CD4-positive, alpha-beta T cell treated with Interleukin-2 at 100 ng/mL for 4 hours (primary cell): ENCODE data around the gene CROCC2.

Experiments
- DNase-seq: peaks from one replicate; pipeline ENCODE4 v3.0.0-alpha.2; 2020; ENCODE audit warnings: low spot score

The CROCC2 gene

DNA sequence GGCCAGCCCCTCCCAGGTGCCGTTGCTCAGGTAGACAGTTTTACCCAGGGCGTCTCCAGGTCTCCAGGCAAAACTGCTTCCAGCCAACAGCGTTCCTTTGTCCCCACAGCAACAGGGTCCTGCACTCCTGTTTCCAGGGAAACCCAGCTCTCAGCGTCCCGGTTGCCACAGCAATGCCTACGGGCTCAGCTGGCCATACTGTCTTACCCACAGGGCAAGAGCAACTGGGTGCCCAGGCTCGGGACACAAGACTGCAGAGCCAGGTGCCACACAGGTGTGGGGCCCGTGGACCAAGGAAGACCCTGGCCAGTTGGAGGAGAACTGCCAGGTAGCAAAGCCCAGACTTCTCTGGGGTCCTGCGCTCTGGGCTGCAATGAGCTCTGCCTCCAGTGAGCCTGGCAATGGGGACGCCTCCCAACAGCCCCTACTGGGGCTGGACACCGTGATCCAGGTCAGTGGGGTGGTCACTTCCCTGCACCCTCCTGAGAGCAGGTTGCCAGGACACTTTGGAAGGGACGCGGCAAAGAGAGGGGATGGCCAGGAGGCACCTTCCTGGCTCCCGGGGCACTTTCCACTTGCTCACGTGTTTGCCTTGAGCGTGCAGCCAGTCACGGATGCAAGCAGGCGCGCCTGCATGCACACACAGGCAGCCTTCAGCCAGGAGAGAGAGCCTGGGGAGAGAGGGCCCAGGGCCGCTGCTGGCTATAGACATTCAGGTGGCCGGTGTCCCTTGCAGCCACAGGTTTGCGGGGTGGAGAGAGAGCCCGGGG, at the start of gene CROCC2:
Gene CROCC2 (plus strand): TSS at position 196 of the 770 bp plus-strand sequence. CDS start 178 bp downstream, at position 374.
- DNase-seq, result no peak

DNA sequence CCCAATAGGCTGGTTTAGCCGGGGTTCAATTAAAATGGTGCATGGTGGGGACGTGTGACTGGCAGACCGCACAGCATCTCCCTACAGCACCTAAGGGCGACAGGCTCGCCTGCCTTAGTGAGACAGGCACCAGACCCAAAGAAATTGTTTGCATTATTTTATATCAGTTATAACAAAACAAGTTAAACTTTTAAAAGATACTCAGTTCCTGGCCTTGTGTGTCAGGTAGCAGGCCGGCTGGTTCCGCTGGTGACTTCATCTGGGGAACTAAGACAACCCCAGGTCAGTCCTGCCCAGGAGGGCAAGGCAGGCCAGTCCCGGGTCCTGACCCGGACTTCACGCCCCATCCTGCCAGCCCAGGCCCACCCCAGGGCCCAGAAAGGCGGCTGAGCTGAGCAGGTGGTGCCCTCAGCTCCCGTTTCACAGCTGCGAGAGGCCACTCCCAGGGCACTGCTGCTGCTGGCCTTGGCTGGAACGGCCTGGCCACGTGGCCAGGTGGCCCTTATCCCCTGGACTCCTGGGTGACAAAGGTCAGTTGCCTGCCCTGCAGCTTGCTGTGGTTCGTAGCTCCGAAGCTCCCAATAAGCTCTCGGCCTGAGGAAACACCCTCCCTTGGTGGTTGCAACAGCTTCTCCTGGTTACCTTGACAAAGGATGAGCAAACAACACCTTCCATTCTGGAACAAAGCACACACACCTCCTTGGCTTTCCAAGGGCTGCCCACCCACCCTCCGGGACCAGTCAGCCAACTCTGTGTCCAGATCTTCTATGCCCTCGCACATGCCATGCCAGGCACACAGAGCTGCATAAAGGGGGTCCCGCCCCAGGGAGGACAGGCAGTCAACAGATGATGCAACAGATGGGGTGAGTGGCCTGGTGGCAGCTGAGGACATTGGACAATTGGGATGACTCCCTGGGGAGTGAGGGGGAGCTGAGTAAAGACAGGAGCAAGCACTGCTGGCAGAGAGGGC, 48.8 kb upstream of the CROCC2 start:
- no peak for DNase-seq

DNA sequence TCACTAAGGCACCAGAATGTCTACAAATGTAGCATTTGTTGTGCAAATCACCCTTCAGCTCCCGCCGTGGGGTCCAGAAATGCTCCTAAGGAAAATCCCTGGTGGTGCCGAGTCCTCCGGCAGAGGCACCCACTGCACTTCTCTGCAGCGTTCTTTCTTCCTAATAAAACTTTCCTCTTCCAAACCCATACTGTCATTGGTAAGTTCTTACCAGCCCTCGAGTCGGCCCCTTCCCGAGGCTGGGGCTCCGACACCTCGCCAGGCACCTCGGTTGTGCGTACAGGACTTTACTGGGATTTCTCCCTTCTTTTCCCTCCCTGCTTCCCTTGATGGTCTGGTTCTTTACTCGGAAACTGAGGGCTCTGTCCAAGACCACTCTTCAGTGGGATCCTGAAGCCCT, 47.8 kb upstream of the CROCC2 start:
- no peak for DNase-seq

DNA sequence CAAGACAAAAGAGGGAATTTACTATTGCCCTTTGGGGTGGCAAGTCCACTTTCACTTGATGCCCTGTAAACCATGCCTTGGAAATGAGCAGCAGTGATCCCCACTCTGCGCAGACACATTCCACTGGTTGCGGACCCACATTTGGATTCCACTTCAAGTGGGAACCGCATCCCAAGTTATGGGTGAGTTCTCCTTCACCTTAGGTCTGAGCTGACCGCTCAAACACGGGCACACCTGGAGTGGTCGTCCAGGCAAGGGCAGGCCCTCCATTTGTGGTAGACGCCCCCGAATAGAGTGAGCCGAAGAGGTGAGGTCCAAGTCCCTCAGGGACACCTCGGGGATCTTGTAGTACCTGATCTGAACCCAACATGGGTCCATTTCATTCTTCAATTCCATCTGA, 47.3 kb upstream of the CROCC2 start:
- DNase-seq, result no peak

DNA sequence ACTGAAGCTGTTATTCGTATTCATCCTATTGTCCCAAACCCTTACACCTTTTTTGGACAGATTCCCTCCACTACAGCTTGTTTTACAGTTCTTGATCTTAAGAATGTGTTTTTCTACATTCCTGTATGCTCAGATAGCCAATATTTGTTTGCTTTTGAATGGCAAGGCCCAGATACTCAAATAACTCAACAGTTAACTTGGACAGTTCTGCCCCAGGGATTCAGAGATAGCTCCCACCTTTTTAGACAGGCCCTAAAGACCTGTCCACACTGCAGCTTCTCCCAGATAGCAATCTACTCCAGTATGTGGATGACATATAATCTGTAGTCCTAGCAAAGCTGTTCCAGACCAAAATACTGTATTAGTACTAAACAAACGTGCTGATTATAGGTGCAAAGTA, 44.6 kb upstream of the CROCC2 start:
- no peak for DNase-seq

DNA sequence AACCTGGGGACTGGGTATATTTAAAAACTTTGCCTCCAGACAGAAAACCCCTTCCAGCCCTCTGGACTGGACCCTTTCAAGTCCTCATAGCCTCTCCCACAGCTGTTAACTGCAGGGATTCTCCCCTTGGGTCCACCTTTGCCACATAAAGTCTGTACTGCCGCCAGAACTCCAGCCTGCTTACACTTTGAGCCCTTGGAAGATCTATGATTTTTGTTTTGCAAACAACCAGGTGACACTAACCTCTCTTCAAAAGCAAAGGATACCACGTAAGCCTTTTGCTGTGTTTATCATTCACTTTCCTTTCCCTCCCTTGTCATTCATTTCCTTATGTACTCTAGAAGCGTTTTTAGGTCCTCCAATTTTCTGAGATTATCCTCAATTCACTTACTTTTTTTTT, 41.7 kb upstream of the CROCC2 start:
- no peak for DNase-seq

DNA sequence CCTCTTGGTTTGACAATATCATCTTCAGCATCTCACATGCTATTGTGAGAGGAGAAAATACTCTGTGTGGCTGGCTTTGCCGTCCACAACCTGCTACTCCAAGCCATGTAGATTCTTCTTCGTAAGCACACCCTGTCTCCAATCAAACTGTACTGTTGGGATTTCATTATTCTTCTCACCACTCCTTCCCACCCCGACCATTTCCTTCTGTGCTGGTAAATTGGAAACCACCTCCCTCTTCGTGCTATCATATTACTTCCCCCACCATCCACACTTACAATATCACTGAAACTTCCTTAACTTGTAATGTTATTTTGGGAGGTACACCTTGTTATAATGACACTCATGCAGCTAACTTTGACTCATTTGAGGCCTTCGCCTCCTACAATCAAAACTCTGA, 40.7 kb upstream of the CROCC2 start:
- DNase-seq, result no peak

DNA sequence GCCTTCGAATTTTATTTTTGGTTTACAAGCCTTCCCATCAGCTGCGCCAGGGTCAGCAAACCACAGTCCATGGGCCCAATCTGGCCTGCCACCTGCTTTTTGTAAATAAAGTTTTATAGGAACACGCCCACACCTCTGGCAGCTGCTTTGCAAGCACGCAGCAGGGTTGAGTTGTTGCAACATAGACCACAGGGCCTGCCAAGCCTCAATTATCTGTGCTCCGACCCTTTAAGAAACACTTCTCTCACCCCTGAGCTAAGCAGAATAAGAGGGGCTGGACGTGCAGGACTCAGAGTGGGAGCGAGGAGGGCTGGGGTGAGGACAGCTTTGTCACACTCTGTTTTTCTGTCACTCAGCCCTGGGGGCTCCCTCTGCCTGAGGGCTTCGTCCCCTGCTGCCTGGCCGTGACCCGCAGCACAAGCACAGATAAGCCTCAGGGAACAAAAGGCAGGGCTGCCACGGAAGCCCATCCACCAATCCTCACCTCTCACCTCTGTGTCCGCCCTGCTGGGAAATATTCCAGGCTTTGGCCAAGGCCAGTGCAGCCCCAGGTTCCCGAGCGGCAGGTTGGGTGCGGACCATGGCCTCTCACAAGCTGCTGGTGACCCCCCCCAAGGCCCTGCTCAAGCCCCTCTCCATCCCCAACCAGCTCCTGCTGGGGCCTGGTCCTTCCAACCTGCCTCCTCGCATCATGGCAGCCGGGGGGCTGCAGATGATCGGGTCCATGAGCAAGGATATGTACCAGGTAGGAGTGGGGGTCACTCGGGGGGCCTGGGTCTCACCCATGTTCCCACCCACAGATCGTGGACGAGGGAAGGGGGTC, 37.6 kb upstream of the CROCC2 start, which contains the start of gene AGXT:
Gene AGXT (plus strand): TSS at position 539 of the 823 bp plus-strand sequence. CDS start 42 bp downstream, at position 581.
- DNase-seq, result no peak

DNA sequence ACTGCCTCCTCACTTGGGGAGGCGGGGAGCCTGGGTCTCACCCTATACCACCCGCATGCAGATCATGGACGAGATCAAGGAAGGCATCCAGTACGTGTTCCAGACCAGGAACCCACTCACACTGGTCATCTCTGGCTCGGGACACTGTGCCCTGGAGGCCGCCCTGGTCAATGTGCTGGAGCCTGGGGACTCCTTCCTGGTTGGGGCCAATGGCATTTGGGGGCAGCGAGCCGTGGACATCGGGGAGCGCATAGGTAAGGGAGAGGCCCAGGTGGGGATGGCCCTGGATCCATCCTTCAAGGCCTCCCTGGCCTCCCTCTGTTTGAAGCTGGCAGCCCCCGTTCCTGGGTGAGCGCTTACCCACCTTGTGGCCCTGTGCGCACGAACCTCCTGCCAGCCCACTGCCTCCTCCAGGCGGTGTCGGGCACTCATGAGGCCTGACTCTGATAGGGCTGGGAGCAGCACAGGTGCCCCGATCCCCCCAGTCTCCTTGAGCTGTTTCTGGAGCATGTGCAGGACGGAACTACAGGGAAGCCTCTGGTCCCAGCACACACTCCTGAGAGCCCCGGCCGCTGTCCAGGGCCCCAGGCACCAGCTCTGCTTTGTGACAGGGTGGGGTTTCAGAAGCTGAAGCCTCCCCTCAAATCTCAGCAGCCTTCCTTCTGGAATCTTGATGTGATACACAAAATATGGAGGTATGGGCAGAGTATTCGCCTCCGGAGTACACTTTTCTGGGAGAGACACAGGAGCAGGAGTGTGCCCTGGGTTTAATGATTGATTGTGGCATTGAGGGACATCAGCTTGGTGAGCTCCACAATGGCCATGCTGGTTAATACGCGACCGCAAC, 36.8 kb upstream of the CROCC2 start:
- DNase-seq, result no peak

DNA sequence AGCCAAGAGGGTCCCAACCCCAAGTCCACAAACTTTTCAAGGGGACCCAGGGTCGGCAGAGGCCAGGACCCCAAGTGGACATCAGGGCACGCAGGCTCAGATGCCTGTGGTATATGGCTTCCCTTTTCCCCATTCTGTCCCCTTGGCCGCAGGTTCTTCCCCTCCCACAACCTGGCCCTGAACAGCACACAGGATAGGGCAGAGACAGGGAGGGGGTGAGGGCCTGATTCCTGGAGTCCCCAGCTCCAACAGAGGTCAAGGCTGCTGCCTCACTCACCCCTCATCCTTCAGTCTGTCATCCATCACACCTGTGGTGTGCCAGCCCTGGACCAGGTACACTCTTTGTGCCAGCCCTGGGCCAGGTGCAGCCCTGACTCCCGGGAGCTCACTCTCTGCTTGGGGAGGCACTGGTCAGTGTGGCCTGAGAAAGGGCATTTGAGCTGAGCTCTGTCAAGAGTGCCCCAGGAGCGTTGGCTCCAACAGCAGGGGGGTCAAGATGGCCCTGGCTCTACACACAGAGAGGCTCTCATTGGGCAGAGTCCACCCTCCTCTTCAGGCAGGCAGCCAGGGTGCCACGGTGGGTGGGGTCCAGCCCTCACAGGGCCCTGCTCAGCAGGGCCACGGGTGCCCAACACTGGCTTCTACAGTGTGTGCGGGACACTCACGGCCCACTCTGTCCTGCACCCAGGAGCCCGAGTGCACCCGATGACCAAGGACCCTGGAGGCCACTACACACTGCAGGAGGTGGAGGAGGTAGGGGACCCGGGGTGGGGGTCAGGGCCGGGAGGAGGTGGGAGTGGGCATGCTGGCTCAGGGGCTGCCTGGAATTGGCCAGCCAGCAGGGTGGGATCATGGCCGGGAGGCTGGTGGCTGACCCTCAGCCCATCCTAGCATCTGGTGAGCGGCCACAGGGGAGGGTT, 35.9 kb upstream of the CROCC2 start:
- DNase-seq, result no peak

DNA sequence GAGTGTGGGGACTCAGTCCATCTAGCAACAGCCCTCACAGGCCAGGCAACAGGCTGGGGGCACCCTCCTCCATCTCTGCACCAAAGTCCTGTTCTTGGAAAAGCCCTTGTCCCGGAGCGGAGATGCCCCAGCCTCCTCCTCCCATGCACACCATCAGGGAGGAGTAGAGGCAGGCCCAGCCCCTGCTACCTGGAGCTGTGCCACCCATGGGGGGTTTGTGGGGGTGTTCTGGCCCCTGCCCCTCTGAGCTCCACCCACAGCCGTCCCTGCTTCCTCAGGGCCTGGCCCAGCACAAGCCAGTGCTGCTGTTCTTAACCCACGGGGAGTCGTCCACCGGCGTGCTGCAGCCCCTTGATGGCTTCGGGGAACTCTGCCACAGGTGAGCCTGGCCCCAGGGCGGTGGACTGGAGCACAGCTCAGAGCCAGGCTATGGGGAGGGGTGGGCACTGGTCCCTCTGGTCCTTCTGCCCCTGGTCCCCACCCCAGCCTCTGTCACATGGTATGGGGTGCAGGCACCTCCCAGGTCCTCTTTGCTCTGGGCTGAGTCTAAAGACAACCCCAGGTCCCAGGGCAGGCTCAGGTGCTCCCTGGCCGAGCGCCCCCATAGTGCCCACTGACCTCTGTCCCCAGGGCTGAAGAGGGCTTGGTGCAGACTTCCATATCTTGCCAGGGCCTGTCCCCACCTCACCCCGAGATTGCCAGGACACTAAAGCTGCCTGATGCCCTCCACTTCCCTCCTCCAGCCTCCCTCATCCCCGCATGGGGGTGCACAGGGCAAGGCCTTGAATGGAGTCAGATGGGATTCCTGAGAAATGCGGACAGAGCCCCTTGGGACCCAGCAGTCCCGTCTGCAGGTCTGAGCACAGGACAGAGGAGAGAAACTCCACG, 34.8 kb upstream of the CROCC2 start:
- DNase-seq, result no peak

DNA sequence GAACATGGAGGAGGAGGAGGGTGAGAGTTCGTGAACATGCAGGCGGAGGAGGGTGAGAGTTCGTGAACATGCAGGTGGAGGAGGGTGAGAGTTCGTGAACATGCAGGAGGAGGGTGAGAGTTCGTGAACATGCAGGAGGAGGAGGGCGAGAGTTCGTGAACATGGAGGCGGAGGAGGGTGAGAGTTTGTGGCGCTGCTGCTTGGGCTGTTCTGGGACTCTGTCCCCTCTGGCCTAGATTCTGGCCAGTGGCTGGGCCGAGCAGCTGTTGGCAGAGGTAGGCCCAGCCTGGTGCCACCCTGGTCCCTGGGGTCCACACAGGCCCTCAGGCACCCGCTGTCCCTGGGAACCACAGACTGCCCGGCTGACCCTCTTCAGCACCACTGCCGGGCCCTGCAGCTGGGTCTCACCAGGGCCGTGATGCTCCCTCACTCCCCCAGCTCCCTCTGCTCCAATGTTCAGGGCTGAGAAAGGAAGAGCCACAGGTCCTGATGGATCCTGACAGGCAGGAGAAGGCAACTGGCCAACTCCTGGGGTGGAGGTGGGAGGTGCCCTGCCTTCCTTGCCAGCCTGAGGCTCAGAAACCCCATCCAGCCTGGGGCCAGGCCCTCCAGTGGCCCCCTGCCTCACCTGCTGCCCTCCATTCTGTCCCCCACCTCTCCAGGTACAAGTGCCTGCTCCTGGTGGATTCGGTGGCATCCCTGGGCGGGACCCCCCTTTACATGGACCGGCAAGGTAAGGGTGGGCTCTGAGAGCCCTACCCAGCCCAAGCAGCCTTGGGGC, 33.6 kb upstream of the CROCC2 start:
- DNase-seq, result no peak

DNA sequence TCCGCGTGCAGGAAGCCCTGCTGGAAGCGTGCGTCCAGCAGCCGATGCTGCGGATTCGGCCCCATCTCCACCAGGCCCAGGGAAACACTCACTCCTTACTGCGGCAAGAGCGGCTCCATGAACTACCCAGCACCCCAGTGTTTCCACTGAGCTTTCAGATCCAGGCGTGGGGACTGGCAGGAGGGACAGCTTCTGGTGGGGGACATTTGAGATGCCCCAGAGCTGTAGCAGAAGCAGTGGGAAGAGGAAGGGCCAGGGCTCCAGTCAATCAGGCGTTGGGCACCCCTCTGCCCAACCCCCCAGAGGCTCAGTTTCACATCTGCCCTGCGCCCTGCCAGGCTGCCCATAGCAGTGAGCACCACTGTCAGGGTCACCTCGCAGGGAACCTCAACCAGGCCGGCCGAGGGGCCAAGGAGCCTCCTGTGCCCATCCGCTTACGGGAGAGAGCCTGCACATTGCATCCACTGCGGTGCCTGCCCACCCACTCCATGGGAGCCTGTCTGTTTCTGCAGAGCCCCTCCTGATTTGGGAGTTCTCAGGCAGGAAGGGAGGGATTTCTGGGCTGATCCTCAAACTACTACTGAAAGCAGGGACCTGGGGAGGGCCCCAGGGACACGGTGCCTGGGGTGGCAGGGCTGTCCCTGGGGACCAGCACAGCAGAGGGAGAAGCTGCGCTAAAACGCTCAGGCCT, 32.9 kb upstream of the CROCC2 start:
- DNase-seq, result no peak

DNA sequence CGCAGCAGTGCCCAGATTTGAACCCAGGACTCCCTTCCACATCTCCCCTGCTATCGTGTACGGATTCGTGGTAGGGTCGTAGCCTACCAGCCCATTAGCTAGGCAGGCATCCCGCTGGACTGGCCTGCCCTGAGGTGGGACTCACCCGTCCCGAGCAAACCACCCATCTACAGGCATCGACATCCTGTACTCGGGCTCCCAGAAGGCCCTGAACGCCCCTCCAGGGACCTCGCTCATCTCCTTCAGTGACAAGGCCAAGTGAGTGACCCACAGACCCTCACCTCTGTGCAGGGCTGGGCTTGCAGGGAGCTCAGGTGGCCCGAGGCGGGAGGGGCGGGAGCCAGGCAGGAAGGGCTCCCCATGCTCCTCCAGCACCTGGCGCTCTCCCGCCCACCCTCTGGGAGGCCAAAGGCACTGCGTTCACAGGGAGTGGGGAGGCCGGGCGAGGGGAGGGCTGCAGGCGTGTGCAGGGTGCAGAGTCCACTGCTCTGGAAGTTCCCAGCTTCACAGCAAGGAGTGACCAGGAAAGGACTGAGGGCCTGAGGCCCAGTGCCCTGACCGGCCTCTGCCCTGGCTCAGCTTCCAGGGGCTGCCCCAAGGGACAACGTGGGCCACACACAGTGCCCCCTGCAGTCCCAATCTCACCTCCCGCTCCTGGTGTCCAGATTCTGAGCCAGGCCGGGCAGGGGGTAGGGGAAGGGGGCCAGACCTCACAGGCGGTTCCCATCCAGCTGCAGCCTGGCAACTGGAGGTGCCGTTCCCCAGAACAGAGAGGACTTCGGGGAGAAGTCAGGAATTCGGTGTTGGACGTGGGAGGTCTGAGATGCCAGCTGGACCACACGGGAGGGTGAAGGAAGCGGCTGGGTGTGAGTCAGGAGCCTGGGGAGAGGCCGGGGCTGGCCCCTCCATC, 32.1 kb upstream of the CROCC2 start:
- DNase-seq, result no peak

DNA sequence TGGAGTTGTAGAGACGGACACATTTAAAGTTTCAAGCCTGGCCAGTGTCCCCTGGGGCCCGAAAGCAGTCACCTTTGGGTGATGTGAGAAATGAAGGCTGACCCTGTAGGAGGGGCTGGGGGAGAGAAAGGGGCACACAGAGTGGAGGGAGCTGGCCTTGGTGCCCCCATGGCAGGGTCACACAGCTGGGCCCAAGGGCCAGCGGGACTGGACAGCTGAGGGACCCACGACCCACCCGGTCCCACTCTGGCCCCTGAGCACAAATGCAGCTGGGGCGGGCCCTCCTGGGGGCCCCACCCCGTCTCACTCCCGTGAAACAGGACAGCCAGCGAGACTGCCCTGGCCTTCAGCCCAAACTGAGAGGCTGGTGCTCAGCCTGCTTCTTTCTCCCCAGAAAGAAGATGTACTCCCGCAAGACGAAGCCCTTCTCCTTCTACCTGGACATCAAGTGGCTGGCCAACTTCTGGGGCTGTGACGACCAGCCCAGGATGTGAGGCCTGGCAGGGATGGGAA, 31.4 kb upstream of the CROCC2 start:
- no peak for DNase-seq
